Iris pigment epithelial cell (primary cell): ENCODE results near the gene TRABD2A.

Experiments used
- DNase-seq: peaks from one replicate; pipeline ENCODE4 v3.0.0-alpha.2; 2011; ENCODE audit warnings: low read depth

TRABD2A gene

DNA sequence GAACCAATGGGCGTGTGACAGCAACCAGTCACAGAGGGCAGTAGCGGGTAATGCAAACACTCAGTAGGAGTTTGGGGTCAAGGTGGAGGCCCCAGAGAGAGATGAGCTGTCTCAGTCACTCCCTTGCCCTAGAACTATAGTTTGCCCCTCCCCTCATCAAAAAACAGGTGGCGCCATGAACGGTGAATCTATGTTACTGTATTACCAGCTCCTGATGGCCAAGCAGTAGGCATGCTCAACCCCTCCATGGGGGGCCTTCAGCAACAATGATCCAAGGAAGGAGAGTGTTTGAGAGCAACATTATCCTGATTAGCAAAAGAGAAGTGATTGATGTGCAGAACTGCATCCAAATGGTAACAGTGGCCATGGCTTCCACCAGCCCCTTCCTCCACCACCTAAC lies 30.4 kb downstream of the TRABD2A start:
- no peak for DNase-seq

DNA sequence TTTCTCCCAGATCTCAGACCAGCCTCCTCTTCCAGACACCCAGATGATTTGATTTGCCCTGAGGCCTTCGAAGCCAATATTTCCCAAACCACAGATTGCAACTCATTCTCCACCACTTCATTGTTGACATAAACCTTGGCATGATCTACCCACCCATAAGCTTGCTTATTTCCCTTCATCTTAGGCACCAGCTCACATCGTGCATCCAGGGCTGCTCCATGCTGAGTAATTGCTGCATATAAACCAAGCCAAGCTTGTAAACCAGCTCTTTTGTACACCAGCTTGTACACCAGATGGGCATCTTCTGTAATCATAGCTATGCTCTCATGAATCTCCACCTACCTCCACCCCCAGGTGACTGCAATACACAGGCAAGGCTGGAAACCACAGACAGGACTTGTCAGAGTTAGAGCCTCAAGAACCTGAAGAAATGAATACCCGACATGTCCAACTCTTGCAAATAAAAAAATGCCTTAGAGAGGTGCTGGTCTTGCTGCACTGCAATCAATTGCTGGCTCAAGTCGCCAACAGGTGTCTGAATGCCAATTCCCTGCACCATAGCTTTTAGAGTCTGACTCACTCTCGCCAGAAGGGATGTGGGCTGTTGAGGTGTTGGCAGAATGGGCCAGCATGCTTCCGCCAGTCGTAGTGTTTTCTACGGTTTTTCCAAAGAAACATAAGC lies 31.5 kb downstream of the TRABD2A start:
- no peak for DNase-seq

DNA sequence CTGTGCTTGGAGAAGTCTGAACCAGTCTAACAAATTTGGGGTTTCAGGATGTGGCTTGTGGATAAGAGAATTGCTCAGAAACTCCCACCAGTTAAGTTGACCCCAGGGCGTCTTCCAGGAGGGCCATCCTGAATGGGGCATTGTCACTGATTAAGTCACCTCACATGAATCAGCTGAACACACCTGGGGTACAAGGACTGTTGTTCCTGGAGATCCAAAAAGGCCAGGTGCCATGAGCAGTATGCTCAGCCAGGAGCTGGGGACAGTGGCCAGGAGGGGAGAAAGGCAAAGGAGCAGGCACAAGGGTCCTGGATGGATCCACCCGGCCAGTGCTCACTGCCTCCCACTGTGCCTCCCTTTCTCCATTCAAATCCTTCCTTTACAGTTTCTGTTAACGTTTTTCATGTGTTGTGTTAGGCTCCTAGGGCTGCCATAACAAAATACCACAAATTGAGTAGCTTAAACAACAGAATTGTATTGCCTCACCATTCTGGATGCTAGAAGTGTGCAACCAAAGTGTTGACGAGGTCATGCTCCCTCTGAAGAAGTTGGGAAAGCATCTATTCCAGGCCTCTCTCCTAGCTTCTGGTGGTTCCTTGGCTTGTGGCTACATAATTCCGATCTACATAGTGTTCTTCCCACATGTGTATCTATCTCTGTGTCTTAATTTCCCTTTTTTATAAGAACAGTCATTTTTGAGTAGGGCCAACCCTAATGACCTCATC lies 33.4 kb downstream of the TRABD2A start:
- no peak for DNase-seq

DNA sequence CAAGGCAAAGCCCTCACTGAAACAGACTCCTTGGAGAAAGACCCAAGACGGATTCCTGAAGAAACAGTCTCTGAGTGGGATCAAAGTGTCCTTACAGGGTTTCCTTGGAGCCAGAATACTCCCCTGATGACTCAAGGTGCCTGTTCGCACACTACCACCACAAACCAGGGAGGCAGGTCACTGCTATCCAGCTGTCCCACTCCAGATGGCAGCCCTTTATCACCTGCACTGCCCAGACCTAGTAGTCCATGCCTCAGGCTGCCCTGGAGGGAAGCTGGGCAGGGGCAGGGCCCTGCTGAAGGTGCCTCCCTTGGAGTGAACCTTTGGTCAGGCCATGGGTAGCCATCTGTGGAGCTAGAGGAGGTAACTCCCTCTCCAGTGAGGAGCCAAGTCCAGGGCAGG lies 34.1 kb downstream of the TRABD2A start:
- DNase-seq: peak; percentile 37

DNA sequence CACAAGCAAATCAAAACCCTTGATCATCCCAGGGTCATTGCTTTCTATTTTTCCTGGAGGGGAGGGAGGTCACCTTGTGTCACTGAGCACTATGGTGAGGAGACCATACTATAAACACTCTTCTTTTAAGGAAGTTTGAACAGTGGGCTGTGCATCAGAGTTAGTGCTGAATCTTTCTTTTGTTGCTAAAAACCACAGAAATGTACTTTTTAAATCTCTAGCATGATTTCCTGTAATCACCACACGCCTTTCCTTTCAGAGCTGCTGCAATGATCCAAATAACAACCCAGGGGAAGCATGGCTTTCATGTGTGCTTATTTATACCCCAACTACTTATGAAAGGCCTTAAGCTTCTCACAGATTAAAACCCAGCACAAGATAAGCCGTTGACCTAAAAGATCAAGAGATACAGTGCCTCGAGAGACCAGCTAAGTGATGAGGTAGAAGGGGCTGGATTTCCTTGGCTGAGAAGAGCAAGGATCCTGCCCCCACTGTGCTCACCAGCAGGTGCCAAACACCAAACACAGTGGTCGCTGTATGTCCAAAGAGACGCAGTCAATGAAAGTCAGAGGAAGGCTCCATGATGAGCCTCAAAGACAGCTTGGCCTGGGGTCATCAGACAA lies 34.7 kb downstream of the TRABD2A start:
- DNase-seq: peak; percentile 80

DNA sequence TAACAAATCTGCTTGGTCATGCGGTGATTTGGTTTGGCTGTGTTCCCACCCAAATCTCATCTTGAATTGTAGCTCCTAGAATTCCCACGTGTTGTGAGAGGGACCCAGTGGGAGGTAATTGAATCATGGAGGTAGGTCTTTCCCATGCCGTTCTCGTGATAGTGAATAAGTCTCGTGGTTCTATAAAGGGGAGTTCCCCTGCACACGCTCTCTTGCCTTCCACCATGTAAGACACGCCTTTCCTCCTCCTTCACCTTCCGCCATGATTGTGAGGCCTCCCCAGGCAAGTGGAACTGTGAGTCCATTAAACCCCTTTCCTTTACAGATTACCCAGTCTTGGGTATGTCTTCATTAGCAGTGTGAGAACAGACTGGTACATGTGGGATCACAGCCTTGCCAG lies 36.7 kb downstream of the TRABD2A start:
- no peak for DNase-seq

DNA sequence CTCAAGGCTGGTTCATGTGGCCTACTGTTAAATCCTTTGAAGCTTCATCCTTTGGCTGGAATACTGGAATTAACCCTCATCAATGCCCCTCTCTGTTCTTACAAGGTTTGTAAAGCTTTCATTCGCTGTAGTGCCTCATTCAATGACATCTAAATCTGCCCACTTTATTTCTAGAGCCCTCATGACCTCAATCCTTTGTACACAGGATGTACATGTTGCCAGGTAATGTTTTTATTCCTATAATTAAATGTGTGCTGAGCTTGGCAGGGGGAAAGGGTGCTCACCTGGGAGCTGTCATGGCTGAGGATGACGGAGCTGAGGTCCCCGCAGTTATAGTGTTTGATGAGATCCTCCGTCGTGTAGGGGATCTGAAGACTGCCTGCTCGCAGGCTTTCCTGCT lies 39.3 kb downstream of the TRABD2A start:
- DNase-seq: no peak

DNA sequence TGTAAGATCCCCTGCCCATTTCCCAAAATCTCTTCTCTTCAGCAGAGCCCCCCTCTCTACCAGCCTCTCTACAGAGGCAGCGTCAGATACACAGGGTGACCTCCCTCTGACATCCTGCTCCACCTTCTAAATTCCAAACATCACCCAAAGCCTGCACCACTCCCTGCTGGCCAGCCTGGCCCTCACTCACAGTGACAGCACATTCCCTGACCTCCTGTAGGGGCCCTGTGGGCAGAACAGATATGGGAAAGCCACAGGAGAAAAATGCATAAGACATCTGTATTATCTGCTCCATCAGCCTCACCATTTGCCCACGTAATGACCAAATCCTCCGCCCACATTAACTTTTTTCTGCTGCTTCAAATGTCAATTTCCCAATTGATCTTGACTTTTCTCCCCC lies 40.6 kb downstream of the TRABD2A start:
- peak; percentile 20 for DNase-seq

DNA sequence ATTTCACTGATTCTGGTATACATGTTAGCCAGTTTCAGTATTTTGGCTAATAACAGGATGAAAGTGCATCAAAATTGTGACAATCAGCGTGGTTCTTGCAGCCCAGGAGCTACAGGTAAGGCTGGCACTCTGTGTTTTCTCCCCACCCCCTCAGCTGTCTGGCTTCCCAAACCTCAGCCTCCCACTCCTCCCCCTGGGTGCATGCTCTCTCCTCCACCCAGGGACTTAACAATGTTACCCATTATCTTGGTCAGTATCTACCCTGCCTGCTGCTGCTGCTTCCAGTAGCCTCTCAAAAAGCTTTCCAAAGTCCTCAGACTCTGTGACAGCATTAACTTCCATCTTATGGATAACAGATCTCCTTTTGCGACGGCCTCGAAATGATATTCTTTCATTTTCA lies 41.0 kb downstream of the TRABD2A start:
- DNase-seq: no peak

DNA sequence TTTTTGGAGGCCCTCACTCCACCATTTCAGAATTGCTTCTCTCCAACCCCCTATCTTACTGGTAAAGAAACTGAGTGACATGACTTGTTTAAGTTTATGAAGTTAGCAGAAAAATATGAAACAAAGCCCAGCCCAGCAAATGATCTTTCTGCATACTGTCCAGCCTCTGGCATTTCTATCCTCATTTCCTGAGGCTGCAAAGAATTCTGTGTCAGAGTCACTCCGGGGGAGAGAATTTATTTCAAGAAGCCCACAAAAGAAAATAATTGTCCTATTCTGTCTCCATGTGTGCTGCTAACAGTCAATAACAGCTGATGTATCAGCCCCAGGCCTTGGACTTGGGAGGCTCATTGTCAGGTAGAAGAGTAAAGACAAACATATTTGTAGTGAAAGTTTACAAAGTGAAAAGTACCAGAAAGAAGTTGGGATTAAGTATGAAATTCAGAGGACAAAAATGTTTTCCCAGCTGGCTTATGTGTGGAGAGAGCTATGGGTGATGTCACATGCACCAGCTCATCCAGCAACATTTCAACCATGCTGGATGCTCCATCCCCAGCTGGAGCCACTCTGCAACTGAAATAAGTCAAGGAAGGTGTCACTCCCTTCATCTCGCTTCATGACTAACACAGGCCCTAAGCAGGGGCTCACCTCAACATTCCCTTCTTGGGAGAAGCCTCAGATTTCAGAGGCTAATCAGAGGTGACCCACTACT lies 42.3 kb downstream of the TRABD2A start:
- DNase-seq: peak; percentile 52

DNA sequence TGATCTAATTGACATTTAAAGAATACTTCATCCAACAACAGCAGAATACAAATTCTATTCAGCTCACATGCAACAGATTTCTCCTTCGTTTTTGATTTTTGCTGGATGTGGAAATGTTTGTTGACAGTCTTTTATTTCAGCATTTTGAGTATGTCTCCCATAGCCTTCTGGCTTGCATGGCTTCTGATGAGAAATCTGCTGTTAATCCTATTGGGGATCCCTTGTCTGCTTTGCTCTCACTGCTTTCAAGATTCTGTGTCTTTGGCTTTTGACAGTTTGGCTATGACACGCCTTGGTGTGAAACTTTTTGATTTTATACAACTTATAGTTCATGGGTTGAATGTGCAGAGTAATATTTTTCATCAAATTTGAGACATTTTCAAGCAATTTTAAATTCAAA lies 44.7 kb downstream of the TRABD2A start:
- no peak for DNase-seq

DNA sequence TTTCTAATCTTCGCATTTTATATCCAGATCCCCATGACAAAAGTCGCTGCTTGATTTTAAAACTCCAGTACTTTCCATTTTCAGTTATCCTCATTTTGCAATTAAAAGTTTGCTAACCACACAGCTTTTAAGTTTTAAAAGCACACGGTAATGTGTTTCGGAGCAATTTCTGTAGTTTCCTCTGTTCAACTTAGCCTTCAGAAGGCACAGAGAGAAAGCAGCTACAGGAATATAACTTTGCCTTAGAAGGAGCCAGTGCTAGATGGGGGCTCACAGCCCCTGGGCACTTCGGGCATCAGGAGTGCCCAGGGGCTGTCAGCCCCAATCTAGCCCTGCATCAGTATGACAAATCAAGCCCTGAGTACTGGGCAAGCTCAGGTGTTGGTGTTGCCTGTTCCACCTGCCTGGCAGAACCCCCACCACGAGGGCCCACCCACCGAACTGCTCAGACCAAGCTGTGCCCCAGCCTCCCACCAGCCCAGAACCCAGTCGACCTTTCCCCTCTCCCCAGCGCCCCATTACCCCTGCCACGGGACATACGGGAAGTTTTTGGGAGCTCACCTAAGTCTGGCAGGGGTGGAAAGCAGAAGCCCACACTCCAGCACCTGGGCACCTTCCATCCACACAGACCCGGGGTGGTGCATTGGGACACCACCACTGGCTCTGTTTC lies 47.3 kb downstream of the TRABD2A start:
- no peak for DNase-seq

DNA sequence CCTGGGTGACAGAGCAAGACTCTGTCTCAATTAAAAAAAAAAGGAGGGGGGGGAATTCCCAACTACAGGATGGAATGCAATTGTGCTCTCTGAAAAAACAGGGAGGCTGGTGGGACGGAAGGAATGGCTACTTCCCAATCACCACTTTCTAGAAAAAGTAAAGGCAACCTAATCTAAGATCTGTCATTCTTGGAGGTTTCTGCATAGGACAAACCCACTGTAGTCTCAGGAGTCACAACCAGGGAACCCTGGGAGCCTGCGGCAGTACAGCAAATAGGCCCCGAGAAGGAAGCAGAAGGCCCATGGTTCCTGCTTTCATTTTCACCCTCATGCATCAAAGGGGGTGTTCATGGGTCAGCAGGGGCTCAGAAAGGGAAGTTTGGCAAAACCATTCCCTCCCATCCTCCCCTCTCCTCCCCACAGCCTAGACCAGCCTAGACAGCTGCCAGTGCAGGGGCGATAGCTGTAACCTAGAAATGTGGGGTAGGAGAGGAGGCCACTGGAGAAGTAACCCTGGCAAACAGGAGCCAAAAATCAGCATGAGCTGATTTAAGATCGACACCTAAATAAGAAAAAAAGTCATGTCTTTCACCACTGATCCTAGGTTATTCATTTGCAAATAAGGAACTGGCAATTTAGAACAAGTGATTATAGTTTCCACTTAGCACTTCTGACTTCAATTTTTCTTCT lies 48.0 kb downstream of the TRABD2A start:
- DNase-seq: no peak

DNA sequence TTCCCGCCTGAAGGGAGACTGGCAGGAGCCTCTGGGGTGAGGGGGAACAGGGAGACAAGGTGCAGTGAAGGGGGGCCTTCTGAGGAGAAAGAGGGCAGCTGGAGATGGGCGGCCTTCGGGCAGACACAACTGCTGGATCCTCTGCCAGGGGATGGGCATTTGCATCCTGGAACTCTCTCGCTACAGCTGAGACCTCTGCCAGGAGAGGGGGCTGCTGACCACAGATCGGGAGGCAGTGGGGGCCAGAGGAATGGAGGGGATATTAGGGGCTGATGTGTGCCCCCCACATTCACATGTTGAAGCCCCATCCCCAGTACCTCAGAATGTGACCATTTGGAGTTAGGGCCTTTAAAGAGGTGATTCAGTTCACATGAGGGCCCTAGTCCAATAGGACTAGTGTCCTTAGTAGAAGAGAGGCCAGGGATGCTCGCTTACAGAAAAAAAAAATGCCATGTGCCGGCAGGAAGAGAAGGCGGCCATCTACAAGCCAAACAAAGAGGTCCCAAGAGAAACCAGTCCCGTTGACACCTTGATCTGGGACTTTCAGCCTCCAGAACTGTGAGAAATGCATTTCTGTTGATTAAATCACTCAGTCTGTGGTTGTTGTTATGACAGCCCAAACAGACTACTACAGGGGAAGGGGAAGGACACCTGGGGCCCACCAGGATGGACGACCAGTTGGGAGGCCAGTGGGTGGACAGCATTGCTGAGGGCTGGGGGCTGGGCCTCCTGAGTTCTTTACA lies 50.0 kb downstream of the TRABD2A start:
- DNase-seq: no peak

DNA sequence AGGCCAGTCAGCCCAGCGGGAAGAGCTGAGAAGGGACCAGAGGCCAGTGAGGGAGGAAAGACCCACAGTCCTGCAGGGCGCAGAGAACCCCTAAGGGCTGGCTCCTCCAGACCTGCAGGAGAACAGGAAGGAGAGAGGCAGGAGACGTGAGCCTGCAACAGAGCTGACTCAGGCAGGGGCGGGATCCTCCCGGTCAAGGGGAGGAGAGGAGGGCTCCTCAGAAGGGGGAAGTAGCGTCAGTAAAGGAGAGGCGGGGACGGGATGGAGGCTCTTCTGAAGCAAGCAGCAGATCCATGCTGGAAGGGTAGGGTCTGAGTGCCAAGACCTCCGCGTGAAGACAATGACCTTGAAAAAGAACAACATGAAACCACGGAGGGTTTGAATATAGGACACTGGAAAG lies 50.8 kb downstream of the TRABD2A start:
- DNase-seq: peak; percentile 64

DNA sequence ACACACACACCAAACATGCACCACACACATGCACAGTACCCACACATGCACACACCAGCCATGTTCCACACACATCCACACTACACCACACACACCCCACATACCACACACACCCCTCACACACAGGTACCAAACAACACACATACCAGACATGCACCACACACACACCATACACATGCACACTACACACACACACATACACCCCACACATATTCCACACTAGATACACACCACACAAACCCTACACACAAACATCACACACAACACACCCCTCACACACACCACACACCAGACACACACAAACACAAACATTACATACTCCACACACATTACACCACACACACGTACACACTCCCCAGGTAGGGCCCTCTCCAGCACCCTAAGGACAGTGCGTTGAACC lies 51.2 kb downstream of the TRABD2A start:
- no peak for DNase-seq

DNA sequence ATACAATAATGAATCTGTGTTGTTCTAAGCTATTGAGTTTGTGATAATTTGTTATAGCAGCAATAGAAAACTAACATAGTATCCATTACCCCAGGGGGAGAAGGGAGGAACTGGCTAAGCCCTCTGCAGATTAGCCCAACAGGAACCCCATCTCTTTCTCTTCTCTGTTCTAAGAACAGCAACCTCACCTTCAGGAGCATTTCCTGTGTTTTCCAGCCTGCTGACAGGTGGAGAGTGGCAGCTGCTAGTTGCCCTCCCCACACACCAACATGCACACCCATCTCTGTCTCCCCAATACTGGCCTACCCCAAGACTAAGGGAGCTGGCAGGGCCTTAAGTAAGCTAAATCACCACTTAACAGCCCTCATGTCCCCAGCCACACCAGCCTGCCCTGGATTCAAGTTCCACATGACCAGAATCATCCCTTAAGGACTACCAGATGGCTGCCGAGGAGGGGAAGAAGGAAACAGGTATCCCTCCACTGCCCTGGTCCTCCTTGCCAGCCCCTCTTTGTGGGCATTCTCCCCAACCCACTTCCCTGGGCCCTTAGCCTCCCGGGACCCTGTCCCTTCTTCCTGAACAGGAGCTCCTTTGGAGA lies 52.8 kb downstream of the TRABD2A start:
- no peak for DNase-seq

DNA sequence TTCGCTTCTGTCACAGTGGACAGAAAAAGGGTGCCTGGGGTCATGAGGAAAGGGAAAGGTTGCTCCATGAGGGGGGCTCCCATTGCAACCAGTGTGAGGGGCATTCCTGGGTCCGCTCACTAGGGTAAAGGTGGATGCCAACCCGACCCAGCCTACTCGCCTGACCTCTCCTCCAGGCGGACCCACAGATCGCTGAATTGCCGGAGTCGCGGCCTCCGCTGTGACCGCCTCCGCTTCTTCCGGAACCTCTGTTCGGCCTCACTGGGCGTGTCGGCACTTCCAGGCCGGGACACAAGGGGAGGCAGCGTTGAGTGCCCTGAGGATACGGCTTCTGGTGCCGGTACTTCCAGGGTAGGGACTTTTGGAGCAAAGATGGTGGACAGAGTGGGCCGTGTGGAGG lies 57.1 kb downstream of the TRABD2A start:
- no peak for DNase-seq

DNA sequence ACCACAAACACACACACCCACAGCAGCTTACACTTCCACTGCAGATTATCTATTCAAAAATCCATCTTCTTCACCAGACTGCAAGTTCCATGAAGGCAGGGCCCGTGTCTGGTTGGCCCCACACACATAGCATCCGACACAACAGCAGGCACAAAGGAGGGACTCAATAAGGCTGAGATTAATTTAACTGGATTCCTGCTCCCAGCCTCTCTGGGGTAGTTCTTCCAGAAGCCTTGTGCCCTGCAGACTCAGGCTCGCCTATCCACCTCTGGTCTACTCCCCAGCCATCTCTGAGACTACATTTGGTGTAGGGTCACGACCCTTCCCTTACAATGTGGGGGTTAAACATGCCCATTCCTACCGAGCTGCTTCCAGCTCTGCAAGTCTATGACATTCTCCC lies 57.7 kb downstream of the TRABD2A start:
- no peak for DNase-seq

DNA sequence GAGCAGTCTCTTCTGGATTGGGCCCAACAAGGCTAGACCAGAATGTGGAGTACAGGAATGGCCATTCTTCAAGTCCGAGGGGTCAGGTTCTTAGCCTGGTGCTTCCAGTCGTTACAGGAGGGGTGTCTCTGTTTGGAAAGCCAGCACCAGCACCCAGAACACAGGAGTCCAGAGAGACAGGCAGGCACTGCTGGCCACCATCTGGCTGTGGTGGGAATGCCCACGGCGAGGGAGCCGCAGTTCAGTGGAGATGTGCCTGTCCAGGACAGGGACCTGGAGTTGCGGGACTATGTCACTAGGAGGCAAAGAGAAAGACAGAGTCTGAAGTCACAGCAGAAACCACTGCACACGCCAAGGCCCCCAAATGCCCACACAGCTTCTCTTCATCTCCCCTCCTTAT lies 59.1 kb downstream of the TRABD2A start:
- no peak for DNase-seq

DNA sequence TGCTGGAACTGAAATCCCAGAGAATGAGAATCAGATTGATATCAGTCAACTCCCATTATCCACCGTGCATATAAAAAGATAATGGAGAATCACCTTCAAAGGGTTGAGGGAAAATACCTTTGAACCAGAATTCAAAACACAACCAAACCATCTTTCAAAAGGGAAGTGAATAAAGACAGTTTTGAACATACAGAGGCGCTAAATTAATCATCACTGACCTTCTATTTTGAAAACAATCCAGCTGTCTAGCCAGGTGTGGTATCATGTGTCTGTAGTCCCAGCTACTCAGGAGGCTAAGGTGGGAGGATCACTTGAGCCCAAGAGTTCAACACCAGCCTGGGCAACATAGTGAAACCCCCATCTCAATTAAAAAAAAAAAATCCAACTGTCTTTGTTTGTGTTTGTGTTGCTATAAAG lies 63.6 kb downstream of the TRABD2A start:
- DNase-seq: no peak
